Tibial nerve (tissue), 4 donors: ENCODE data around the gene KIF6. TPM values are rescaled to one million over a fixed set of nuclear protein-coding genes. Genes with fewer than 3 reads are reported as not detected.

Experiments
- DNase-seq, 2 donors: peaks; one replicate each; pipeline ENCODE4 v3.0.0-alpha.2; 2019; ENCODE audit warnings: low spot score in 2 of 2
- H3K27ac ChIP-seq, 4 donors: fragments of 200-600 bp; sonication (generic) in 3 of 4; one replicate each; pipeline ENCODE4 v1.5.1; 2017 to 2019; ENCODE audit warnings: mild to moderate bottlenecking in 1 of 4
- H3K27me3 ChIP-seq, 2 donors: fragments of 200-600 bp; sonication (generic) in 1 of 2; one replicate each; pipeline versions ENCODE4 v1.5.1 to v1.6.0; 2017 to 2019
- H3K36me3 ChIP-seq, 3 donors: fragments of 200-600 bp; sonication (generic); one replicate each; pipeline ENCODE4 v1.5.1; 2018 to 2019
- H3K4me1 ChIP-seq, 4 donors: fragments of 200-600 bp; sonication (generic) in 3 of 4; one replicate each; pipeline ENCODE4 v1.5.1; 2017 to 2019
- H3K4me3 ChIP-seq, 4 donors: fragments of 200-600 bp; sonication (generic) in 3 of 4; one replicate each; pipeline ENCODE4 v1.5.1; 2017 to 2019; ENCODE audit warnings: mild to moderate bottlenecking in 1 of 4, moderate library complexity in 1 of 4
- H3K9me3 ChIP-seq, 4 donors: fragments of 200-600 bp; sonication (generic) in 3 of 4; one replicate each; pipeline ENCODE4 v1.5.1; 2017 to 2019
- EP300 ChIP-seq, 2 donors: sonication (generic); formaldehyde crosslinking; IDR thresholded peaks; one replicate each; pipeline ENCODE4 v1.6.1; 2017; ENCODE audit warnings: antibody characterized with exemption in 2 of 2, mild to moderate bottlenecking in 1 of 2
- POLR2A ChIP-seq, 2 donors: fragments of 450-650 bp; IDR thresholded peaks; one replicate each; pipeline ENCODE4 v1.6.1; 2017; ENCODE audit warnings: antibody characterized with exemption in 2 of 2, mild to moderate bottlenecking in 2 of 2, moderate library complexity in 2 of 2
- WGBS, 2 donors: methylation state at CpG; one replicate each; pipeline ENCODE4 v1.1.5; 2018; 5-methylcytosine and 5-hydroxymethylcytosine counted together
- total RNA-seq, 4 donors: library from RNA; depleted of rRNA; stranded (reverse); fragments of >200 nt; gene quantifications; one replicate each; pipeline ENCODE4 v1.1.0, GENCODE V29; 2016
- TF ChIP-seq, protein P1 (sequence below), 5 experiments: fragments of 200-600 bp in 3 of 5; fragments of 450-650 bp in 2 of 5; sonication (generic) in 3 of 5; IDR thresholded peaks; one replicate each; pipeline ENCODE4 v1.5.1; 2016 to 2019; ENCODE audit warnings: antibody characterized with exemption in 5 of 5, mild to moderate bottlenecking in 3 of 5, moderate library complexity in 2 of 5

Gene KIF6
- total RNA-seq, 4 donors from 2014 or later: 0.22 to 0.59 TPM; not detected in 2

GRCh38 chr6:39341352-39341751 is 383.9 kb downstream of the KIF6 start:
- TF ChIP-seq EP300 (IDR thresholded peaks at IDR 0.05) (no peak), POLR2A (IDR thresholded peaks at IDR 0.05) (no peak)
- TF ChIP-seq, protein P1, sequence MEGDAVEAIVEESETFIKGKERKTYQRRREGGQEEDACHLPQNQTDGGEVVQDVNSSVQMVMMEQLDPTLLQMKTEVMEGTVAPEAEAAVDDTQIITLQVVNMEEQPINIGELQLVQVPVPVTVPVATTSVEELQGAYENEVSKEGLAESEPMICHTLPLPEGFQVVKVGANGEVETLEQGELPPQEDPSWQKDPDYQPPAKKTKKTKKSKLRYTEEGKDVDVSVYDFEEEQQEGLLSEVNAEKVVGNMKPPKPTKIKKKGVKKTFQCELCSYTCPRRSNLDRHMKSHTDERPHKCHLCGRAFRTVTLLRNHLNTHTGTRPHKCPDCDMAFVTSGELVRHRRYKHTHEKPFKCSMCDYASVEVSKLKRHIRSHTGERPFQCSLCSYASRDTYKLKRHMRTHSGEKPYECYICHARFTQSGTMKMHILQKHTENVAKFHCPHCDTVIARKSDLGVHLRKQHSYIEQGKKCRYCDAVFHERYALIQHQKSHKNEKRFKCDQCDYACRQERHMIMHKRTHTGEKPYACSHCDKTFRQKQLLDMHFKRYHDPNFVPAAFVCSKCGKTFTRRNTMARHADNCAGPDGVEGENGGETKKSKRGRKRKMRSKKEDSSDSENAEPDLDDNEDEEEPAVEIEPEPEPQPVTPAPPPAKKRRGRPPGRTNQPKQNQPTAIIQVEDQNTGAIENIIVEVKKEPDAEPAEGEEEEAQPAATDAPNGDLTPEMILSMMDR (IDR thresholded peaks at IDR 0.05): no peak
- no peaks in the 10 kb centered on the region for H3K36me3 ChIP-seq
- H3K4me3 ChIP-seq: no peak overlapping the region
- H3K9me3 ChIP-seq: no peaks in the 10 kb centered on the region
- no peak for DNase-seq
- H3K4me1 ChIP-seq: peaks cover 0 to 29% (median 2%) of the 10 kb centered on the region in 4 donors
- WGBS, 2 donors: 85 to 92% methylated on average over 3 of the region's 3 CpGs
- H3K27me3 ChIP-seq: no peaks in the 10 kb centered on the region
- no peak overlapping the region for H3K27ac ChIP-seq

DNA sequence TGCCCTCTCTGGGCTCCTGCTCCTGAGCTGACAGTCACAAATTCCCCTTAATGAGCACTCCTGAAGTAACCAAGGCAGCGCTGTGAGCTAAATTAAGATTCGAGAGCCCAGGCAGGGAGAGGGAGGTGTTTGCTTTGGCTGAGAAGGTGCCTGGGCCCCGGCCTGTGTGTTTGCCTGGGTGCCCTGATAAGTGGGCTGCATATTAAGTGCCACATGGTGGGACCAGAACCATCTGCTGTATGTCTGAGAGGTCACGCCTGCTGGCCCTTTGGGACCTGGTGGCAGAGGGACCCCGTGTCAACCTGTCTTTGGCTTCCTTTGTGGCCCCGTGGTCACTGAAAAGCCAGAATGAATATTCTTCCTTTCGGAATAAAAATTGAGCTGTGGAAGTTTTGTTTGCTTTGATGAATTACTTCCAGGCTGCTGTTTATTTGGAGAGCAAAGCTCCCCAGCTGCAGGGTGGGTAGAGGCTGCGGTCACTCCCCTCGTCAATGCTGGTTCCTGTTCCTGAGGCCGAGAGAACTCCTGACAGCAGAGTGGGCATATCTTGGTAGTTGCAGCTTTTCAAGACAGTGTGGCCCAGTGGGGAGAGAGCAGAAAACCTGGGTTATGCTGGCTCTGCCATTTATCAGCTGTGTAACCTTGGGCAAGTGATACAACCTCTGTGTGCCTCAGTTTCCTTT is 385.2 kb downstream of the KIF6 start:
- 37% methylated on average over 10 of the region's 10 CpGs for WGBS, 2 donors
- peaks cover 0 to 39% (median 4%) of the 10 kb centered on the region in 4 donors for H3K4me1 ChIP-seq
- no peaks in the 10 kb centered on the region for H3K36me3 ChIP-seq
- H3K27ac ChIP-seq: no peak overlapping the region
- H3K4me3 ChIP-seq: no peak overlapping the region
- H3K27me3 ChIP-seq: no peaks in the 10 kb centered on the region
- H3K9me3 ChIP-seq: no peaks in the 10 kb centered on the region
- no peak for DNase-seq
- TF ChIP-seq, protein P1 (IDR thresholded peaks at IDR 0.05): no peak
- no peak for TF ChIP-seq POLR2A (IDR thresholded peaks at IDR 0.05)
- TF ChIP-seq EP300 (IDR thresholded peaks at IDR 0.05): no peak

- H3K27ac ChIP-seq: no peak overlapping the region
- TF ChIP-seq, protein P1 (IDR thresholded peaks at IDR 0.05): no peak
- TF ChIP-seq POLR2A (IDR thresholded peaks at IDR 0.05) (no peak), EP300 (IDR thresholded peaks at IDR 0.05) (no peak)
- H3K4me3 ChIP-seq: no peak overlapping the region
- no peaks in the 10 kb centered on the region for H3K27me3 ChIP-seq
- H3K36me3 ChIP-seq: no peaks in the 10 kb centered on the region
- no peak for DNase-seq
- 63 to 64% methylated on average over 9 of the region's 9 CpGs for WGBS, 2 donors
- H3K4me1 ChIP-seq: peaks cover 0 to 39% (median 4%) of the 10 kb centered on the region in 4 donors
- H3K9me3 ChIP-seq: no peaks in the 10 kb centered on the region
These were observed 385.9 kb downstream of the KIF6 start for GRCh38 chr6:39339096-39339867.

GRCh38 chr6:39338397-39338796 is 386.8 kb downstream of the KIF6 start:
- H3K4me3 ChIP-seq: no peak overlapping the region
- TF ChIP-seq POLR2A (IDR thresholded peaks at IDR 0.05) (no peak), EP300 (IDR thresholded peaks at IDR 0.05) (peak in 1 of 2 donors; percentile 7)
- H3K4me1 ChIP-seq: peaks cover 0 to 37% (median 4%) of the 10 kb centered on the region in 4 donors
- H3K36me3 ChIP-seq: no peaks in the 10 kb centered on the region
- H3K27me3 ChIP-seq: no peaks in the 10 kb centered on the region
- no peak overlapping the region for H3K27ac ChIP-seq
- H3K9me3 ChIP-seq: no peaks in the 10 kb centered on the region
- WGBS, 2 donors: 68 to 71% methylated on average over 5 of the region's 5 CpGs
- no peak for DNase-seq

GRCh38 chr6:39335780-39336545 is 389.2 kb downstream of the KIF6 start:
- Histone ChIP-seq H3K27ac (no peak overlapping the region), H3K4me1 (peaks cover 0 to 27% (median 4%) of the 10 kb centered on the region in 4 donors), H3K9me3 (no peaks in the 10 kb centered on the region), H3K27me3 (no peaks in the 10 kb centered on the region), H3K4me3 (no peak overlapping the region), H3K36me3 (no peaks in the 10 kb centered on the region)
- DNase-seq: no peak
- TF ChIP-seq EP300 (IDR thresholded peaks at IDR 0.05): no peak
- TF ChIP-seq POLR2A (IDR thresholded peaks at IDR 0.05): no peak
- TF ChIP-seq, protein P1 (IDR thresholded peaks at IDR 0.05): no peak
- WGBS, 2 donors: 30 to 50% methylated on average over 5 of the region's 5 CpGs
